Neural cell (in vitro differentiated cells): ENCODE data around the gene KRABD2.

ENCODE experiments used
- H2AFZ ChIP-seq: fragments of 200-600, 300-800 bp; sonication (generic), shearing (Covaris generic); 2 replicates; pipeline ENCODE4 v1.6.0; 2014; ENCODE audit warnings: low read depth, mild to moderate bottlenecking, antibody characterized with exemption, low read length, moderate library complexity
- H3F3A ChIP-seq: fragments of 200-600 bp; shearing (Covaris generic); 2 replicates; pipeline ENCODE4 v1.6.1; 2016; ENCODE audit warnings: mild to moderate bottlenecking, moderate library complexity, mixed read lengths, antibody characterized with exemption, low read length; ENCODE audit not compliant: insufficient read depth, poor library complexity, severe bottlenecking
- H3K27ac ChIP-seq: fragments of 200-600, 300-800 bp; sonication (generic), shearing (Covaris generic); 2 replicates; pipeline ENCODE4 v1.5.1; 2014; ENCODE audit warnings: mild to moderate bottlenecking, low read length, moderate library complexity
- H3K27me3 ChIP-seq: fragments of 300-800, 200-600 bp; sonication (generic), shearing (Covaris generic); 2 replicates; pipeline ENCODE4 v1.6.0; 2014; ENCODE audit warnings: mild to moderate bottlenecking, low read depth, low read length, moderate library complexity; ENCODE audit not compliant: insufficient read depth
- H3K36me3 ChIP-seq: fragments of 300-800, 200-600 bp; sonication (generic), shearing (Covaris generic); 2 replicates; pipeline ENCODE4 v1.5.1; 2014; ENCODE audit warnings: mild to moderate bottlenecking, antibody characterized with exemption, low read length, moderate library complexity; ENCODE audit not compliant: insufficient read depth
- H3K4me2 ChIP-seq: fragments of 300-800, 200-600 bp; sonication (generic), shearing (Covaris generic); 2 replicates; pipeline ENCODE4 v1.6.0; 2014; ENCODE audit warnings: mild to moderate bottlenecking, low read length
- H3K4me3 ChIP-seq: fragments of 300-800, 200-600 bp; sonication (generic), shearing (Covaris generic); 2 replicates; pipeline ENCODE4 v1.5.1; 2014; ENCODE audit warnings: mild to moderate bottlenecking, low read length, moderate library complexity
- H3K79me2 ChIP-seq: fragments of 200-600 bp; shearing (Covaris generic); replicated peaks from 2 replicates; pipeline ENCODE4 v1.6.0; 2014; ENCODE audit warnings: mild to moderate bottlenecking, low read length, moderate library complexity; ENCODE audit not compliant: insufficient read depth
- H3K9ac ChIP-seq: fragments of 300-800, 200-600 bp; sonication (generic), shearing (Covaris generic); 2 replicates; pipeline ENCODE4 v1.6.1; 2016; ENCODE audit warnings: mild to moderate bottlenecking, low read length, mixed read lengths
- H3K9me2 ChIP-seq: fragments of 200-600 bp; shearing (Covaris generic); 2 replicates; pipeline ENCODE4 v1.6.1; 2016; ENCODE audit warnings: mild to moderate bottlenecking, low read length, mixed read lengths; ENCODE audit not compliant: insufficient read depth
- H3K9me3 ChIP-seq: fragments of 200-600, 300-800 bp; sonication (generic), shearing (Covaris generic); 2 replicates; pipeline ENCODE4 v1.6.1; 2016; ENCODE audit warnings: mild to moderate bottlenecking, mixed run types, low read length, moderate library complexity, mixed read lengths
- H4K20me1 ChIP-seq: fragments of 200-600 bp; shearing (Covaris generic); 2 replicates; pipeline ENCODE4 v1.6.1; 2016; ENCODE audit warnings: mild to moderate bottlenecking, mixed run types; ENCODE audit not compliant: insufficient read depth
- EP300 ChIP-seq: fragments of 450-650 bp; conservative IDR thresholded peaks from 2 replicates; pipeline ENCODE4 v1.6.1; 2014; ENCODE audit warnings: antibody characterized with exemption, mild to moderate bottlenecking, moderate library complexity; ENCODE audit not compliant: poor library complexity, severe bottlenecking
- EZH2 ChIP-seq: fragments of 200-600, 300-800 bp; shearing (Covaris generic), sonication (generic); IDR thresholded peaks from 2 replicates; pipeline ENCODE4 v1.6.1; 2014; ENCODE audit warnings: antibody characterized with exemption, low read length, borderline replicate concordance, mild to moderate bottlenecking; ENCODE audit not compliant: insufficient read depth, poor library complexity, severe bottlenecking
- MXI1 ChIP-seq: fragments of 450-650 bp; conservative IDR thresholded peaks from 2 replicates; pipeline ENCODE4 v1.6.1; 2014; ENCODE audit warnings: antibody characterized with exemption, mild to moderate bottlenecking; ENCODE audit not compliant: poor library complexity, severe bottlenecking
- POLR2AphosphoS5 ChIP-seq: IDR thresholded peaks from 2 replicates; pipeline ENCODE4 v1.6.1; 2012
- RAD21 ChIP-seq: fragments of 450-650 bp; conservative IDR thresholded peaks from 2 replicates; pipeline ENCODE4 v1.6.1; 2014; ENCODE audit warnings: antibody characterized with exemption, mild to moderate bottlenecking, moderate library complexity
- SMC3 ChIP-seq: fragments of 450-650 bp; conservative IDR thresholded peaks from 2 replicates; pipeline ENCODE4 v1.6.1; 2014; ENCODE audit warnings: antibody characterized with exemption, mild to moderate bottlenecking, moderate library complexity; ENCODE audit not compliant: poor library complexity
- TAF1 ChIP-seq: IDR thresholded peaks from 2 replicates; pipeline ENCODE4 v1.6.1; 2012; ENCODE audit warnings: low read depth
- TF ChIP-seq, protein P1 (sequence below): fragments of 450-650 bp; IDR thresholded peaks from 2 replicates; pipeline ENCODE4 v1.5.1; 2014; ENCODE audit warnings: antibody characterized with exemption, mild to moderate bottlenecking, moderate library complexity; ENCODE audit not compliant: poor library complexity, severe bottlenecking
- TF ChIP-seq, protein P2 (sequence below): IDR thresholded peaks from 2 replicates; pipeline ENCODE4 v1.6.1; 2012; ENCODE audit warnings: borderline replicate concordance

The KRABD2 gene

DNA sequence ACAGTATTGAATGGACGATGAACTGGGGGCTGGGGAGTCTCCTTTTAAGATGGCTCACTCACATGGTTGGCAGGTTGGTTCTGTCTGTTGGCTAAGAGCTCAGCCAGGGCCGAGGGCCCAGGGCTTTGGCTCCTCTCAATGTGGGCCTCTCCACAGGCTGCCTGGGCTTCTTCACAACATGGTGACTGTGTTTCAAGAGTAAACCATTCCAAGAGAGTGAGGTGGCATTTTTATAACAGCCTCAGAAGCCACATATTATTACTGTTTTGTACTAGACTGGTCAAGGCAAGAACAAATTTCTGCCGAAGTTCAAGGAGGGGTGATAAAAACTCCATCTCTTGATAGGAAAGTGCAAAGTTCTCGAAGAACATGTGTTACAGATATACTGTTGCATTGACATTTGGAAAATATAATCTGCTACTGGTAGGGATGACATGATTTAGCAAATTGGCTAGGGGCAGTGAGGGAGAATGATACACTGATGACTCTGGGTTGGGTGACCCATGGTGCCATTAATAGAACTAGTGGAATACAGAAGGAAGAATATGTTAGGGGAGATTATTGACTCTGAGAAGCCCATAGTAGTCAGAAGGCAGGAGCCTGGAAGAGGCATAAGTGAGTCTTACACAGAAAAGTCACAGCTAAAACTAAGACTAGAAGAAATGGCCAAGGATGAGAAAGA lies 13.7 kb downstream of the KRABD2 start:
- H3K27ac ChIP-seq, result no peak overlapping the region
- H3K4me3 ChIP-seq, result no peak overlapping the region
- H3K9ac ChIP-seq, result no peak overlapping the region
- TF ChIP-seq, protein P1, sequence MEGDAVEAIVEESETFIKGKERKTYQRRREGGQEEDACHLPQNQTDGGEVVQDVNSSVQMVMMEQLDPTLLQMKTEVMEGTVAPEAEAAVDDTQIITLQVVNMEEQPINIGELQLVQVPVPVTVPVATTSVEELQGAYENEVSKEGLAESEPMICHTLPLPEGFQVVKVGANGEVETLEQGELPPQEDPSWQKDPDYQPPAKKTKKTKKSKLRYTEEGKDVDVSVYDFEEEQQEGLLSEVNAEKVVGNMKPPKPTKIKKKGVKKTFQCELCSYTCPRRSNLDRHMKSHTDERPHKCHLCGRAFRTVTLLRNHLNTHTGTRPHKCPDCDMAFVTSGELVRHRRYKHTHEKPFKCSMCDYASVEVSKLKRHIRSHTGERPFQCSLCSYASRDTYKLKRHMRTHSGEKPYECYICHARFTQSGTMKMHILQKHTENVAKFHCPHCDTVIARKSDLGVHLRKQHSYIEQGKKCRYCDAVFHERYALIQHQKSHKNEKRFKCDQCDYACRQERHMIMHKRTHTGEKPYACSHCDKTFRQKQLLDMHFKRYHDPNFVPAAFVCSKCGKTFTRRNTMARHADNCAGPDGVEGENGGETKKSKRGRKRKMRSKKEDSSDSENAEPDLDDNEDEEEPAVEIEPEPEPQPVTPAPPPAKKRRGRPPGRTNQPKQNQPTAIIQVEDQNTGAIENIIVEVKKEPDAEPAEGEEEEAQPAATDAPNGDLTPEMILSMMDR, result no peak
- TF ChIP-seq POLR2AphosphoS5 (no peak), RAD21 (no peak), TAF1 (no peak), EZH2 (no peak), EP300 (no peak), MXI1 (no peak), SMC3 (no peak)
- TF ChIP-seq, protein P2, sequence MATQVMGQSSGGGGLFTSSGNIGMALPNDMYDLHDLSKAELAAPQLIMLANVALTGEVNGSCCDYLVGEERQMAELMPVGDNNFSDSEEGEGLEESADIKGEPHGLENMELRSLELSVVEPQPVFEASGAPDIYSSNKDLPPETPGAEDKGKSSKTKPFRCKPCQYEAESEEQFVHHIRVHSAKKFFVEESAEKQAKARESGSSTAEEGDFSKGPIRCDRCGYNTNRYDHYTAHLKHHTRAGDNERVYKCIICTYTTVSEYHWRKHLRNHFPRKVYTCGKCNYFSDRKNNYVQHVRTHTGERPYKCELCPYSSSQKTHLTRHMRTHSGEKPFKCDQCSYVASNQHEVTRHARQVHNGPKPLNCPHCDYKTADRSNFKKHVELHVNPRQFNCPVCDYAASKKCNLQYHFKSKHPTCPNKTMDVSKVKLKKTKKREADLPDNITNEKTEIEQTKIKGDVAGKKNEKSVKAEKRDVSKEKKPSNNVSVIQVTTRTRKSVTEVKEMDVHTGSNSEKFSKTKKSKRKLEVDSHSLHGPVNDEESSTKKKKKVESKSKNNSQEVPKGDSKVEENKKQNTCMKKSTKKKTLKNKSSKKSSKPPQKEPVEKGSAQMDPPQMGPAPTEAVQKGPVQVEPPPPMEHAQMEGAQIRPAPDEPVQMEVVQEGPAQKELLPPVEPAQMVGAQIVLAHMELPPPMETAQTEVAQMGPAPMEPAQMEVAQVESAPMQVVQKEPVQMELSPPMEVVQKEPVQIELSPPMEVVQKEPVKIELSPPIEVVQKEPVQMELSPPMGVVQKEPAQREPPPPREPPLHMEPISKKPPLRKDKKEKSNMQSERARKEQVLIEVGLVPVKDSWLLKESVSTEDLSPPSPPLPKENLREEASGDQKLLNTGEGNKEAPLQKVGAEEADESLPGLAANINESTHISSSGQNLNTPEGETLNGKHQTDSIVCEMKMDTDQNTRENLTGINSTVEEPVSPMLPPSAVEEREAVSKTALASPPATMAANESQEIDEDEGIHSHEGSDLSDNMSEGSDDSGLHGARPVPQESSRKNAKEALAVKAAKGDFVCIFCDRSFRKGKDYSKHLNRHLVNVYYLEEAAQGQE, result no peak
- H3K4me2 ChIP-seq, result no peak overlapping the region
- H3K79me2 ChIP-seq, result no peaks in the 10 kb centered on the region
- no peak overlapping the region for H2AFZ ChIP-seq
- H3K36me3 ChIP-seq, result no peaks in the 10 kb centered on the region
- no peaks in the 10 kb centered on the region for H3K9me2 ChIP-seq
- H3K9me3 ChIP-seq, result no peaks in the 10 kb centered on the region
- no peaks in the 10 kb centered on the region for H4K20me1 ChIP-seq
- no peaks in the 10 kb centered on the region for H3K27me3 ChIP-seq
- no peaks in the 10 kb centered on the region for H3F3A ChIP-seq

DNA sequence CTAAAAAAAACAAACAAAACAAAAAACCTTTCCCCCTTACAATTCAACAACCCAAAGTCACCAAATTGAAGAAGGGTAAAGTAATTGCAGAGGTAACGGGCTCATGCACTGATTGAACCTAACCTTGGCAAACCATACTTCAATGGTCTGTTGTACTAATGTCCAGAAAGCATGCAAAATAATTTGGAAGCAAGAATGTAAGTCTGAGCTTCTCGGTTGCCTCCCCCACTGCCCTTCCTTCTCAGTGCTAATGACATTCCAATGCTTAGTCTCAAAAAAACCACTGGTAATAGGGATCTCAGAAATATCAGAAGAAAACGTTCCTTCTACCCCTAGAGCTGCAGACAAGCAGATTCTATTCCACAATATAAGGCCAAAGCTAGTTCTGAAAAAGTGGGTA lies 15.8 kb downstream of the KRABD2 start:
- H3K9me2 ChIP-seq, result no peaks in the 10 kb centered on the region
- H3F3A ChIP-seq, result no peaks in the 10 kb centered on the region
- no peaks in the 10 kb centered on the region for H4K20me1 ChIP-seq
- TF ChIP-seq, protein P2, result no peak
- TF ChIP-seq SMC3 (no peak), MXI1 (no peak), EP300 (no peak), POLR2AphosphoS5 (no peak), TAF1 (no peak), RAD21 (no peak), EZH2 (no peak)
- TF ChIP-seq, protein P1, result no peak
- no peaks in the 10 kb centered on the region for H3K9me3 ChIP-seq
- H3K4me2 ChIP-seq, result no peak overlapping the region
- no peak overlapping the region for H3K9ac ChIP-seq
- H3K36me3 ChIP-seq, result no peaks in the 10 kb centered on the region
- no peak overlapping the region for H3K27ac ChIP-seq
- H3K79me2 ChIP-seq, result no peaks in the 10 kb centered on the region
- no peak overlapping the region for H3K4me3 ChIP-seq
- H2AFZ ChIP-seq, result no peak overlapping the region
- no peaks in the 10 kb centered on the region for H3K27me3 ChIP-seq
